ENCODE data around the gene CYP2D6.

Gene CYP2D6

GRCh38 chr22:42086051-42086450 is 44.6 kb downstream of the CYP2D6 start:
- DNase-seq (ENCODE audit: low read depth in 2 of 2, low spot score in 1 of 2), result no peak

- DNase-seq (ENCODE audit: low read depth in 2 of 2, low spot score in 1 of 2), result no peak
Measured at GRCh38 chr22:42084874-42085273, 45.7 kb downstream of the CYP2D6 start.

GRCh38 chr22:42083119-42083518 is 47.5 kb downstream of the CYP2D6 start:
- DNase-seq (ENCODE audit: low read depth in 2 of 2, low spot score in 1 of 2), result no peak

- DNase-seq (ENCODE audit: low read depth in 2 of 2, low spot score in 1 of 2), result no peak
Measured at GRCh38 chr22:42080287-42080686, 50.3 kb downstream of the CYP2D6 start.

- peak; percentile 95 to 97 for DNase-seq (ENCODE audit: low read depth in 2 of 2, low spot score in 1 of 2)
Measured at GRCh38 chr22:42079319-42080251, 51.0 kb downstream of the CYP2D6 start, which contains the start of gene SMDT1. TSS of gene SMDT1 (plus strand) at chr22:42079700. CDS start at chr22:42079769, 69 bp downstream.

GRCh38 chr22:42078469-42079318 is 51.9 kb downstream of the CYP2D6 start:
- DNase-seq (ENCODE audit: low read depth in 2 of 2, low spot score in 1 of 2), result no peak

- DNase-seq (ENCODE audit: low read depth in 2 of 2, low spot score in 1 of 2), result no peak
Measured at GRCh38 chr22:42077486-42078125, 53.0 kb downstream of the CYP2D6 start.

GRCh38 chr22:42076764-42077485 is 53.7 kb downstream of the CYP2D6 start:
- no peak for DNase-seq (ENCODE audit: low read depth in 2 of 2, low spot score in 1 of 2)

Measured in stimulated activated CD8-positive, alpha-beta memory T cell treated with anti-CD3 and anti-CD28 coated beads, Interleukin-4, amount 100 ng/mL, for 4 hours (primary cell).